GM19099 (cell line): ENCODE data around the gene ONECUT2.

ENCODE experiments used
- POLR2A ChIP-seq: IDR thresholded peaks from 3 replicates; pipeline ENCODE4 v1.6.1; 2011; ENCODE audit warnings: low read depth; ENCODE audit not compliant: insufficient read length; ENCODE audit errors: extremely low read depth

Gene ONECUT2

DNA sequence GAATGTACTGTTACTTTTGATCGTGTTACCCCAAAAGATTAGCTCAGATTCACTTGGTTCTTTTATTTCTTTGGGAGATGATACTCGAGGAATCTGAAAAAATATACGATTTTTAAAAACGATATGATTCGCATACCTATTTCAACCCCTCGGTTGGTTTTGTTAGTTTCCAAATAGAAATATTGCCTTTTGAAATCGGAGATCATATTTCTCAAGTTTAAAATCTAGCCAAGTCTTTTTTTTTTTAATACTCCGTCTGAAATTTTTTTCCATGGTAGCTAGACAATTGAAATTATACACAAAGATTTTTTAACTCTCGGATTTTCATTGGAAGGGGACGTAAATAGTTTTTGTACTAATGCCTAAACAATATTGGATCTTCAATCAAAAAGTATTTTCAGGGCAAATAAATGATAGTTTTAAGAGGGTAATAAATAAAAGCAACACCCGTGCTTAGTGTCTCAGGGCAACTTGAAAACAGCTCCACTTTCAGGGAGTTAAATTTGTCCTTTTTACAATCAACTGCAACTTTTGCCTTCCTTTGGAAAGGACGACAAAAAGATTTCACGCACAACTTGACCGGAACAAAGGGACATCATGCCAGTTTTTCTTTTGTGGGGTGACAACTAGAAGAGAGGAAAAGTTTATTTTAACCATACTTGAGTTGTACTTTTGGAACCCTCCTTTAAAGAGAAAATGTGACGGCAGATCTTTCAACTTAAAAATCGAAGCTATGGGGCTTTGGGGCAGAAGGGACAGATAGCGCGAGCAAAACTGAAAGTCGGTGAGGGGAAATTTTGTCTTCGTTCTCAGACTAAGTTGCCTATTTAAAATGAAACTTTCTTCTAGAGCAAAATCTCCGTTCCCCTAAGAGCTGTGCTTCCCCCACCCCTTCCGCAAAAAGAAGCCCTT, 5.8 kb upstream of the ONECUT2 start:
- TF ChIP-seq POLR2A, result no peak

DNA sequence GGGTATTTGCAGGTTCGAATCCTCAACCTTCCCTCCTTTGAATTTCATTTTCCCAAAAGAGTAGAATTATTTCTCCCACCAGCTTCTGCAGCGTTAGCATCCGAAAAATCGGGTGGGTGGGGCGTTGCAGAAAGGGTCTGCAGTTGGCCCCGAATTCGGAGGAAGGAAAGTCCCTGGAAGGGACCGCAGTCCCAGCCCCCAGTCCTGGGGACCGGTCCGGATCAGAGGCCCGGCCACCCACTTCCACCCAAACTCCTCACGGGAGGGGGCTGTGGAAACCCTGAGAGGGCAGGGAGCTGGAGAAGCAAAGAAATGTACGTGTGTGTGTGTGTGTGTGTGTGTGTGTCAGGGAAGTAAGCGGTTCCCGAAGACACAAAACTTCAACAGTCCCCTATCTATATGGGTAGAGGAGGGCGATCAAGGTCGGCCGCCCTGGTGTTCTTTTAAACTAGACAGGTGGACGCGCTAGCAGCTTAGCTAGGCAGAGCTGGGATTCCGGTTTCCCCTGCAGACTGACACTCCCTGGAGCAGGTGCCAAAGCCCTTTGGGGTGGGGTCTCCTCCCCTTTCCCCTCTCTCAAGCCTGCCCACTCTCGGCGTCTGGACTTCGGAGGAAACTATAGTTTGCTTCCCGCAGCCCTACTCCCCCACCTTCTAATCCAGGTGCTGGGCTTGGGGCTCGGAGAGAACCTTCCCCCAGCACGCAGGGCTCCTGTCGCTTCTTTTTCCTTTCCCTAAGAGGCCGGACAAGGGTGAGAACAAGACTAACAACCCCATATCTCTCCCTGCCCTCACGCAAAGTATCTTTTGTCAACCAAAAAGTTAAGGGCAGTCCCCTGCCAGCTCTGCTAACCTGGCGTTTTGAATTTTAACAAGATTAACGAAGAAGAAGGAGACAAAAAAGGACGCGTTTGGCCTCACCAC, 4.8 kb upstream of the ONECUT2 start:
- no peak for TF ChIP-seq POLR2A

DNA sequence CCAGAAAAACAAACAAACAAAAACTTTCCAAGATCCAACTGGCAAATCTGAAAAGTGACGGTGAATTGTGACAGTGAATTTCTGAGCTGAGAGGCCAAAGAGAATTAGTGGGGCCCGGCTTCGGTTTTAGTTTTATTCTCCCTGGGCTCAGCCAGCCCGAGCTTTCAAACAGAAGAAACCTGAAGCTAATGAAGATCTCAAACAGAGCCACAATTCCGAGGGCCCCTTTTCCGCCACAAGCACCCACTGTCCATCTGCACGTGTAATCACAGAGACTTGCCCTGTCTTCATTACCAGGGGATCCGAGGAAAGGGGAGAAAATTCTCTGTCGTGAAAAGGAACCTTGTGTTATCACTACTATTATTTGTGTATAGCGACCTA, 4.2 kb upstream of the ONECUT2 start:
- TF ChIP-seq POLR2A, result no peak

DNA sequence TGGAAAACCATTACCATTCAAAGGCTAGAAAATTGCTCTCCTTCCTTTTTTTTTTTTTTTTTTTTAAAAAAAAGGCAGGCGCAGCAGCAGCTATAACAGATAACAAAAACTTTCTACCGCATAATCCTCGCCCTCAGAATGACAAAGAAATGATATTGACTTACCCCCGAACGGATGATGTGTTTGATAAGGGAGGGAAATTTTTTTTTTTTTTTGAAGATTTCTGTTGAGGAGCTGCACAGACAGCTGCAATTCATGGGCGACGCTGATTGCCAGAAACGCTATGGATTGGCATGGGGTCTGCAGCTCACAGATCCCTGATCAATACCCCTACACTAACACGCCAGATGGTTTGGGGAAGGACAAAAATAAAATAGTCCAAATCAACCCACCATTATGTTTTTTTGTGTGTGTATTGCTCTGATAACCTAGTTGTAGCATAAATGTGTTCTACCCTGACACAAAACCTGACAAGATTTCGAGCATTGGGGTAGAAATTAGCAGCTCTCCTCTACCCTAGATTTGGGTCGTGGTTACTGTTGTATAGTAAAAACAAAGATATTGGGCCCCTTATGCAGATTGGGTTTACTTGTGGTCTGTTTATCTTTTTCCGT, 3.6 kb upstream of the ONECUT2 start:
- TF ChIP-seq POLR2A, result no peak

DNA sequence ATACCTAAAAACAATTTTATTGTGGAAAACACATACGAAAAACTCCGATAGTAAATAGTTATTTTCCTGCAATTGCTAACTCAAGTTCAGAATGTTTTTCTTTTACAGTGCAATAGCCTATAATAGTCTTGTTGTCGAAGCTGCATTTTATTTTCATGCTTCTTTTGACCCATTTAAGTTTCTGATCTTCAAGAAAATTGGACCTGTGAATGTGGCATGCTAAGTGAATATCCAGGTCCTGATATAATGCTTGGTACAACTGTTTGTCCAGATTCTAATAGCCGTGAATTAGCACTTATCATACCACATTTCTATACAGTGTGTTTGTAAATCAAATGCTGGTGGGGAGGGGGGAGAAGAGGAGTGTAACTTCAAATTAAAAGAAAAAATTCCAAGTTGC, 3.0 kb upstream of the ONECUT2 start:
- TF ChIP-seq POLR2A, result no peak

DNA sequence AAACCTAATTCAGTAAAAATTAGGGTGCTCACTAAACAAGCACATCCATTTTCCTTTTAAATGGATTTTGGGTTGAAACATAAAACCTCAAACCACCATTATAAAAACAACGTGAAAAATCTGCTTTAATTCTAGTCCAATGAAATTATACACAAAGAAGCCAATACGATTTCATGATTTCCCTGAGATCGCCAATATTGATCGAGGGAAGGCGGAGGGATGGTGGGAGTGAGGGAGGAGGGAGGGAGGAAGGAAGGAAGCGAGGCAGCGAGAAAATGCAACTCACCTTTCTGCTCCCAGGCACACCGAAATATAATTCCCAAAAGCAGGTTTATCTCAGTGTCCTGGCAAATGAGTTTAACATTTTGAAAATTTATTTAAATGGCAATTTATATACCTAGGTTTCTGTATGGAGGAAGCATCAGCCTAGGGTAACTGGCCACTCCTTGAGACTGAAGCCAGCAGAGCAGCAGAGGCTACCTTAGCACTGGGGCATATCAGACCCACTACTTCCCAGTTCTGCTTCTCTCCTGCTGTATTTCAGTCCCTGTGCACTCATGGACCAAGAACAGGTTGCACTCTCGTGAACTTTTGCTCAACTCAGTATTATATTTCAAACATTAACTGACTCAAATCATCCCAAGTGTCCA, 2.3 kb upstream of the ONECUT2 start:
- TF ChIP-seq POLR2A, result no peak

DNA sequence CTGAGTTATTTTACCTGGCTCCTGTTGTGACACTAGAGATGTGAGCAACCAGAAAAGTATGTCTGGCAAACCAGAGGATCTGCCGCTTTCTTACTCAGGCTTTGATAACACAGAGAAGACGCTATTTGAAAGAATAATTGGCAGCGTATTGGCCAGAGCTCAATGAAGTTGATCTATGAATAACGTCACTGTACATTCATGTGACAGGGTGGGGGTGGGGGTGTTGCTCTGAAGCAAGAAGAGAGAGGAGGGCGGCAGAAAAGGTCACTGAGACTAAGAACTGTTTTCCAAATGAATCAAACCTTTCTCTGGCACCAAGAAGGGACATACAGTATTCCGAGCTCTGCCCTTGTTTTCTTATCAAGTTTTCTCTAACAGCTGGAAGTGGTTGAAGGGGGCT, 1.7 kb upstream of the ONECUT2 start:
- no peak for TF ChIP-seq POLR2A

DNA sequence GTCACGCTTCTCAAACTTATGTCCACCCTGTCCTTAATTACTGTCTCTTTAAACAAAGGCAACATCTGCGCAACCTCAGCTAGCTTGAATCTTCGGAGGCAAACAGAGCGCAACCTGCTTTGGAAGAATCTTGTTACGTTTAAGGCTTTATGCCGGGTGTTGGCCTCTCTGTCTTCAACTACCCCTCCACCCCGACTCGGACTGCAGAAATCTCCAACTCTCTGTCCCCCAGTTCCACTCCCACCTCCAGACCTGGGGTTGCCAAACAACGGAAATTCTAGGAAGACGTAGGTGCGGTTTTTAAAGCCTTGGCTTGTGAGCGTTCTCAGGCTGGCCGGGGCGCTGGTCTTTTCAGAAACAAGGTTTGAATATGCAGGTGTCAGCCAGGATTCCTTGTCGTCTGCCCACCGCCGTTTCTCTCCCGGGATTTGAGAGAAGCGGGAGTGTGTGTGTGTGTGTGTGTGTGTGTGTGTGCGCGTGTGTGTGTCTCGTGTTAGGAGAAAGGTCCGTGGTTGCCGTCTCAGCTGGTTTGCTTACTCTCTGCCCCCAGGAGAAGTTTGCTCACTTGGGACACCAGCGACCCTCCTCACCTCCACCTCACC, 1.1 kb upstream of the ONECUT2 start:
- TF ChIP-seq POLR2A, result no peak

DNA sequence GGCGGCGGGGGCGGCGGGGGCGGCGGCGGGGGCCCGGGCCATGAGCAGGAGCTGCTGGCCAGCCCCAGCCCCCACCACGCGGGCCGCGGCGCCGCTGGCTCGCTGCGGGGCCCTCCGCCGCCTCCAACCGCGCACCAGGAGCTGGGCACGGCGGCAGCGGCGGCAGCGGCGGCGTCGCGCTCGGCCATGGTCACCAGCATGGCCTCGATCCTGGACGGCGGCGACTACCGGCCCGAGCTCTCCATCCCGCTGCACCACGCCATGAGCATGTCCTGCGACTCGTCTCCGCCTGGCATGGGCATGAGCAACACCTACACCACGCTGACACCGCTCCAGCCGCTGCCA, 644 bp downstream of the ONECUT2 start:
- no peak for TF ChIP-seq POLR2A

DNA sequence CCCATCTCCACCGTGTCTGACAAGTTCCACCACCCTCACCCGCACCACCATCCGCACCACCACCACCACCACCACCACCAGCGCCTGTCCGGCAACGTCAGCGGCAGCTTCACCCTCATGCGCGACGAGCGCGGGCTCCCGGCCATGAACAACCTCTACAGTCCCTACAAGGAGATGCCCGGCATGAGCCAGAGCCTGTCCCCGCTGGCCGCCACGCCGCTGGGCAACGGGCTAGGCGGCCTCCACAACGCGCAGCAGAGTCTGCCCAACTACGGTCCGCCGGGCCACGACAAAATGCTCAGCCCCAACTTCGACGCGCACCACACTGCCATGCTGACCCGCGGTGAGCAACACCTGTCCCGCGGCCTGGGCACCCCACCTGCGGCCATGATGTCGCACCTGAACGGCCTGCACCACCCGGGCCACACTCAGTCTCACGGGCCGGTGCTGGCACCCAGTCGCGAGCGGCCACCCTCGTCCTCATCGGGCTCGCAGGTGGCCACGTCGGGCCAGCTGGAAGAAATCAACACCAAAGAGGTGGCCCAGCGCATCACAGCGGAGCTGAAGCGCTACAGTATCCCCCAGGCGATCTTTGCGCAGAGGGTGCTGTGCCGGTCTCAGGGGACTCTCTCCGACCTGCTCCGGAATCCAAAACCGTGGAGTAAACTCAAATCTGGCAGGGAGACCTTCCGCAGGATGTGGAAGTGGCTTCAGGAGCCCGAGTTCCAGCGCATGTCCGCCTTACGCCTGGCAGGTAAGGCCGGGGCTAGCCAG, 1.2 kb downstream of the ONECUT2 start:
- no peak for TF ChIP-seq POLR2A

DNA sequence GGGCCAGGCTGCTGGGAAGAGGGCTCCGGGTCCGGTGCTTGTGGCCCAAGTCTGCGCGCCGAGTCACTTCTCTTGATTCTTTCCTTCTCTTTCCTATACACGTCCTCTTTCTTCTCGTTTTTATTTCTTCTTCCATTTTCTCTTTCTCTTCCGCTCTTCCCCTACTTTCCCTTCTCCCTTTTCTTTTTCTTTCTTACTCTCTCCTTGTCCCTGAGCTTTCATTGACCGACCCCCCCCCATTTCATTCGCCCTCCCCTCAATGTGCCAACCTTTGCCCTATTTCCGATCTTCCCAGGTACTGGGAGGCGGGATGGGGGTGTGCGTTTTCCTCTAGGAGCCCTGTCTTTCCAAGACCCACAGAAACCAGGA, 1.8 kb downstream of the ONECUT2 start:
- no peak for TF ChIP-seq POLR2A

DNA sequence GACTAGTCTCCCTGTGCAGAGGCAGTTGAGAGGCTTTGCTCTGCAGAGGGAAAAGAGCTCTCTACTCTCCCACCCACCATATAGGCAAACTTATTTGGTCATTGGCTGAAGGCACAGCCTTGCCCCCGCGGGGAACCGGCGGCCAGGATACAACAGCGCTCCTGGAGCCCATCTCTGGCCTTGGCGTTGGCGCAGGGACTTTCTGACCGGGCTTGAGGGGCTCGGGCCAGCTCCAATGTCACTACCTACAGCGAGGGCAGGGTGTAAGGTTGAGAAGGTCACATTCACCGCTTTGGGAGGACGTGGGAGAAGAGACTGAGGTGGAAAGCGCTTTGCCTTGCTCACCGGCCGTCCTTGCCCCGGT, 2.2 kb downstream of the ONECUT2 start:
- no peak for TF ChIP-seq POLR2A

DNA sequence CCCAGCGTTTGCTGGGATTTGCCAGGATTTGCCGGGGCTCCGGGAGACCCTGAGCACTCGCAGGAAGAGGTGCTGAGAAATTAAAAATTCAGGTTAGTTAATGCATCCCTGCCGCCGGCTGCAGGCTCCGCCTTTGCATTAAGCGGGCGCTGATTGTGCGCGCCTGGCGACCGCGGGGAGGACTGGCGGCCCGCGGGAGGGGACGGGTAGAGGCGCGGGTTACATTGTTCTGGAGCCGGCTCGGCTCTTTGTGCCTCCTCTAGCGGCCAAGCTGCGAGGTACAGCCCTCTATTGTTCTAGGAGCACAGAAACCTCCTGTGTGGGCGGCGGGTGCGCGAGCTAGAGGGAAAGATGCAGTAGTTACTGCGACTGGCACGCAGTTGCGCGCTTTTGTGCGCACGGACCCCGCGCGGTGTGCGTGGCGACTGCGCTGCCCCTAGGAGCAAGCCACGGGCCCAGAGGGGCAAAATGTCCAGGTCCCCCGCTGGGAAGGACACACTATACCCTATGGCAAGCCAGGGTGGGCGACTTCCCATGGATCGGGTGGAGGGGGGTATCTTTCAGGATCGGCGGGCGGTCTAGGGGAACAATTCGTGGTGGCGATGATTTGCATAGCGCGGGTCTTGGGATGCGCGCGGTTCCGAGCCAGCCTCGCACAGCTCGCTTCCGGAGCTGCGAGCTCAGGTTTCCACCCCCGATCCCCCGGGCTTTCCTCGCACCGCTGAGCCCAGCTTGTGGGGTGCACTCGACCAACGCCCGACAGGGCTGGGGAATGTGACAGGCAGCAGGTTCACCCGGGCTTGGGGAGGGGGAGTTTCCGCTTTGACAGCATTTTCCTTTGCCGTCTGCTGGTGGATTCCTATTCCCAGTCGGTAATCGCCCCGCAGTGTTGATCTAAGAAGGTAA, 2.8 kb downstream of the ONECUT2 start:
- no peak for TF ChIP-seq POLR2A

DNA sequence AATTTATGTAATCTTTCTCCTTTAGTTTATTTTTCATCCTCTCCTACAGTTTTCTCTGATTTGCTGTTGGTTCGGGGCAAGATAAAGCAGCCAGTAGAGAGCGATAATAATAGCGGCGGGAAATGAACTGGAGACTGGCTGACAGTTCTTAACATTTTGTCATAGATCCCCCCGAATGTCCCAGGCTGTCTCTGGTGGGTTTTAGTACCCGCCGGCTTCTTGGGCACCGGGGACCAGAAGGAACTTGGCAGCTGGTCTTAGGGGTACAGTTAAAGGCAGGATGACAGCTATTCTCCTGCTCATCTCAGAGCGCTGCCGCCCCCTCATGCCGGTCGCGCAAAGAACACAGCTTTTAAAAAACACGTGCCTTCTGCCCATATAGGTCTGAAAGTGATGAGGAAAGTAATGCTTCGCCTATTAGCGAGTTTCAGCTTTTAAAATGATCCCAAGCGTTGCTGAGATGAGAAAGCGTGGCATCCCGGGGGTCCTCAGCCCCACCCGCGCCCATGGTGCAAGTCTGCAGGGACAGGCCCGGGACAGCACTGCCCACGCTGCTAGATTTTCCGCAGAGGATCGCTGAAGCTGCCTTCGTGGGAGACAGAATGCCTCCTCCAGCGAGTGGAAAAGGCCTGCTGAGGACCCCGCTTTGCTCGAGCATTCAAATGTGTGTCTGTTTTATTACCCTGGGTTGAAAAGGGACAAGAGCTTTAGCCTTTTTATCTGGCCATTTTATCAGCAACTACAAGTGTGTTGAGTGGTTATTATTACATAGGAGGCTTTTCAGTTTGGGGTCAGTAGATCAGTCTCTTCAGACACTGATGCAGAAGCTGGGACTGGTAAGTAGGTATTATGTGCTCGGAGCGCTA, 3.8 kb downstream of the ONECUT2 start:
- no peak for TF ChIP-seq POLR2A
